Stomach (tissue), 9 donors: Measurements from ENCODE around the gene WFS1. TPM values are rescaled to one million over a fixed set of nuclear protein-coding genes. Genes with fewer than 3 reads are reported as not detected.

Experiments
- DNase-seq, 2 donors: peaks; one replicate each; pipeline versions ENCODE4 v3.0.0 to v3.0.0-alpha.2; 2013 to 2019
- H3K27ac ChIP-seq, 5 donors: fragments of 200-600 bp in 4 of 5; sonication (generic) in 4 of 5; one replicate each; pipeline ENCODE4 v1.5.1; 2013 to 2019; ENCODE audit warnings: mild to moderate bottlenecking in 1 of 5, moderate library complexity in 1 of 5
- H3K27me3 ChIP-seq, 3 donors: fragments of 200-600 bp; sonication (generic); one replicate each; pipeline ENCODE4 v1.5.1; 2017 to 2019; ENCODE audit warnings: mixed run types in 1 of 3
- H3K36me3 ChIP-seq, 4 donors: fragments of 200-600 bp; sonication (generic); 1 replicate in 3 of 4; 2 replicates in 1 of 4; pipeline ENCODE4 v1.5.1; 2016 to 2019
- H3K4me1 ChIP-seq, 4 donors: fragments of 200-600 bp; sonication (generic); one replicate each; pipeline ENCODE4 v1.5.1; 2016 to 2019
- H3K4me3 ChIP-seq, 4 donors: fragments of 200-600 bp; sonication (generic) in 3 of 4; one replicate each; pipeline ENCODE4 v1.5.1; 2016 to 2019; ENCODE audit warnings: mild to moderate bottlenecking in 1 of 4
- H3K9me3 ChIP-seq, 4 donors: fragments of 200-600 bp; sonication (generic); one replicate each; pipeline ENCODE4 v1.5.1; 2016 to 2019
- EP300 ChIP-seq: sonication (generic); formaldehyde crosslinking; IDR thresholded peaks from one replicate; pipeline ENCODE4 v1.6.1; 2017; ENCODE audit warnings: antibody characterized with exemption
- POLR2A ChIP-seq, 4 donors: fragments of 450-650 bp; IDR thresholded peaks; one replicate each; pipeline ENCODE4 v1.6.1; 2016; ENCODE audit warnings: antibody characterized with exemption in 4 of 4, control low read depth in 2 of 4, mild to moderate bottlenecking in 1 of 4, moderate library complexity in 1 of 4
- POLR2AphosphoS5 ChIP-seq, 3 donors: sonication (generic); formaldehyde crosslinking; IDR thresholded peaks; one replicate each; pipeline ENCODE4 v1.6.1; 2016; ENCODE audit warnings: antibody characterized with exemption in 3 of 3
- WGBS, 5 donors: extraction: QIAGEN DNeasy Blood & Tissue Kit in 3 of 5; methylation state at CpG; one replicate each; pipeline versions ENCODE4 v1.1.5 to v1.1.7; 2013 to 2018; 5-methylcytosine and 5-hydroxymethylcytosine counted together
- intact Hi-C: fragments of 100-400 bp; cut with DNase I; formaldehyde crosslinking; loops from one replicate; pipeline ENCODE4 v1.15.1; 2023; ENCODE audit warnings: low total_unique reads
- polyA plus RNA-seq, 3 donors: library from polyadenylated mRNA; stranded (reverse); fragments of 200-250 nt; gene quantifications; one replicate each; pipeline ENCODE4 v1.2.3, GENCODE V29; 2013
- total RNA-seq, 5 donors: library from RNA; depleted of rRNA; stranded (reverse); fragments of >200 nt; gene quantifications; one replicate each; pipeline versions ENCODE4 v1.1.0 to v1.2.3, GENCODE V29; 2014 to 2016
- TF ChIP-seq, protein P1 (sequence below), 7 experiments: fragments of 450-650 bp in 4 of 7; fragments of 200-600 bp in 3 of 7; sonication (generic) in 3 of 7; IDR thresholded peaks; one replicate each; pipeline ENCODE4 v1.5.1; 2016 to 2019; ENCODE audit warnings: antibody characterized with exemption in 7 of 7, control low read depth in 2 of 7, mild to moderate bottlenecking in 1 of 7
- donor health status: healthy with polysubstance abuse.
- donor health status: Bipolar disorder and iron deficiency.
- donor health status: healthy.

Gene WFS1
- total and polyA plus RNA-seq, 8 donors = 4.1 to 60.7 (median 15.1) TPM

DNA sequence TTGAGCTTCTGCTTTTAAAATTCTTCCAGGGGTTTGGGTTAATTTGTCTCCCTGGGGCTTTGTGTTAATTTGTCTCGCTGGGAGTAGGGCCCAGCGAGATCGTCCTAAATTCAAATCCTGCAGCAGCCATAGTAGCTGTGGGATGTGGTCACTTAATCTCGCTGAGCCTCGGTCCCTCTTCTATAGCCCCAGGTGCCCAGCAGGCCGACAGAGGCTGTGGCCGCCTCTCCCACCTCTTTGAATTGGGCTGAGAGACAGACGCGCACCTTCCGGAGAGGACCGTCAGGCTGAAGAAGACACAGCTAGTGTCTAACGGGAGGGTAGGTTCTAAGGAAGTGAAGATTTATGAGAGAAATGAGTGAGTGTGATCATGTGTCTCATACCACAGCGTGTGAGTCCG lies 15.7 kb upstream of the WFS1 start:
- Histone ChIP-seq H3K36me3 (no peaks in the 10 kb centered on the region), H3K9me3 (no peaks in the 10 kb centered on the region), H3K4me1 (peaks cover 0 to 3% (median 0%) of the 10 kb centered on the region in 4 donors), H3K27me3 (peaks cover 0 to 51% (median 4%) of the 10 kb centered on the region in 3 donors), H3K27ac (no peak overlapping the region), H3K4me3 (no peak overlapping the region)
- WGBS, 5 donors = 78 to 89% (median 81%) methylated on average over 13 to 14 of the region's 14 CpGs
- no peak for DNase-seq
- intact Hi-C loops = loop anchor here (2.0 kb wide), 1 partner anchor 73 kb away; no protein-coding TSS in a partner anchor
- TF ChIP-seq POLR2A (IDR thresholded peaks at IDR 0.05) = no peak
- TF ChIP-seq POLR2AphosphoS5 (IDR thresholded peaks at IDR 0.05) = no peak
- TF ChIP-seq, protein P1, sequence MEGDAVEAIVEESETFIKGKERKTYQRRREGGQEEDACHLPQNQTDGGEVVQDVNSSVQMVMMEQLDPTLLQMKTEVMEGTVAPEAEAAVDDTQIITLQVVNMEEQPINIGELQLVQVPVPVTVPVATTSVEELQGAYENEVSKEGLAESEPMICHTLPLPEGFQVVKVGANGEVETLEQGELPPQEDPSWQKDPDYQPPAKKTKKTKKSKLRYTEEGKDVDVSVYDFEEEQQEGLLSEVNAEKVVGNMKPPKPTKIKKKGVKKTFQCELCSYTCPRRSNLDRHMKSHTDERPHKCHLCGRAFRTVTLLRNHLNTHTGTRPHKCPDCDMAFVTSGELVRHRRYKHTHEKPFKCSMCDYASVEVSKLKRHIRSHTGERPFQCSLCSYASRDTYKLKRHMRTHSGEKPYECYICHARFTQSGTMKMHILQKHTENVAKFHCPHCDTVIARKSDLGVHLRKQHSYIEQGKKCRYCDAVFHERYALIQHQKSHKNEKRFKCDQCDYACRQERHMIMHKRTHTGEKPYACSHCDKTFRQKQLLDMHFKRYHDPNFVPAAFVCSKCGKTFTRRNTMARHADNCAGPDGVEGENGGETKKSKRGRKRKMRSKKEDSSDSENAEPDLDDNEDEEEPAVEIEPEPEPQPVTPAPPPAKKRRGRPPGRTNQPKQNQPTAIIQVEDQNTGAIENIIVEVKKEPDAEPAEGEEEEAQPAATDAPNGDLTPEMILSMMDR (IDR thresholded peaks at IDR 0.05) = no peak
- no peak for TF ChIP-seq EP300

DNA sequence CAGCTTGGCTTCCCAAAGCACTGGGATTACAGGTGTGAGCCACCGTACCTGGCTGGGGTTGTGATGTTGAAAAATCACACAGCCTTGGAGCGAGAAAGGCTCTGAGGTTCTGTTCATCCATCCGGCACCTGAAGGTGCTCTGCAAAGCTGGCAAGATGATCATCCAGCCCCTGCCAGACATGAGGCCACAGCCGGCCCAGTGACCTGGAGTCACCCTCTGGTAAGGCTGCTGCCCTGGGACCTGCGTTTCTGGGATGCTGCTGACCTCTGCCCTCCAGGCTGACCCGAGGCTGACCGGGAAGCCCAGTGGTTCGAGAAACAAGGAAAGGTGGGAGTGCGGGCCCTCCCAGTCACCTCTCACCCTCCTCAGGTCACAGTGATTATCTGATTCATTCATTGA lies 13.5 kb upstream of the WFS1 start:
- TF ChIP-seq, protein P1 (IDR thresholded peaks at IDR 0.05) = no peak
- TF ChIP-seq POLR2AphosphoS5 (IDR thresholded peaks at IDR 0.05) (no peak), POLR2A (IDR thresholded peaks at IDR 0.05) (no peak), EP300 (no peak)
- whole genome bisulfite sequencing, 5 donors = 79 to 84% (median 81%) methylated on average over 9 of the region's 9 CpGs
- Histone ChIP-seq H3K27me3 (peaks cover 0 to 40% (median 0%) of the 10 kb centered on the region in 3 donors), H3K4me1 (no peaks in the 10 kb centered on the region), H3K36me3 (no peaks in the 10 kb centered on the region), H3K9me3 (no peaks in the 10 kb centered on the region), H3K27ac (no peak overlapping the region), H3K4me3 (no peak overlapping the region)
- no peak for DNase-seq
- intact Hi-C loops = no loop called here

DNA sequence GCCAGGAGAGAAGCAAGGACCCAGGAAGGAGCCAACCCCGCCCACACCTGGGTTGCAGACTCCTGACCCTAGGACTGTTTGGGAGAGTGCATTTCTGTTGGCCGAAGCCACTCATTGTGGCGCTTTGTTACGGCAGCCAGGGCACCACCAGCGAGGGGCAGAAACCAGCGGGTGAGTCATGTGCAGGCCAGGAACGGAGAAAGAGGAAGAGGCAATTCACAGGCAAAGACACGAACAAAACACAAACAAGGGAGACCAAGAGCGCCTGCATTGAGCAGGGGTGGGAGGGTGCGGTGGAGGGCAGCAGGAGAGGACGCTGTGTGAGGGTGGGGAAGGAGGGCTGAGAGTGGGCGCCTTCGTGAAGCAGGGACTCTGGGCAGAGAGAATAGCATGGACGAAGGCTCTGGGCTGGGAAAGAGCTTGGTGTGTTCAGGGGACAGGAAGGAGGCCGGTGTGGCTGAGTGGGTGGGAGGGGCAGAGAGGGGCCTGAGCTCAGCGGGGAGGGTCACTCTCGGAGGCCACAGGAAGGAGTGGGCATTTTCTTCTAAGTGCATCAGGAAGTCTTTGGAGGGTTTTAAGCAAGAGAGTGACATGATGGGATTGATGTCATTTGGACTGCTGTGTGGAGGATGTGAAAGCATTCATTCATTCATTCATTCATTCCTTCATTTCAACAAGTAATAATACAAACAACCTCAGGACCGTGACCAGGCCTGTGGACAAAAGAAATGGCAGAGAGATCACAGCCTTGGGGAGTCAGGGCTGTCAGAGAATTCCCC lies 12.2 kb upstream of the WFS1 start:
- Histone ChIP-seq H3K27ac (no peak overlapping the region), H3K27me3 (peaks cover 0 to 53% (median 0%) of the 10 kb centered on the region in 3 donors), H3K36me3 (no peaks in the 10 kb centered on the region), H3K4me3 (no peak overlapping the region), H3K9me3 (no peaks in the 10 kb centered on the region), H3K4me1 (no peaks in the 10 kb centered on the region)
- intact Hi-C loops = no loop called here
- DNase-seq = peak in 1 of 2 donors; percentile 37
- no peak for TF ChIP-seq EP300
- no peak for TF ChIP-seq POLR2A (IDR thresholded peaks at IDR 0.05)
- TF ChIP-seq POLR2AphosphoS5 (IDR thresholded peaks at IDR 0.05) = no peak
- TF ChIP-seq, protein P1 (IDR thresholded peaks at IDR 0.05) = no peak
- WGBS, 5 donors = 25 to 44% (median 35%) methylated on average over 18 of the region's 18 CpGs

DNA sequence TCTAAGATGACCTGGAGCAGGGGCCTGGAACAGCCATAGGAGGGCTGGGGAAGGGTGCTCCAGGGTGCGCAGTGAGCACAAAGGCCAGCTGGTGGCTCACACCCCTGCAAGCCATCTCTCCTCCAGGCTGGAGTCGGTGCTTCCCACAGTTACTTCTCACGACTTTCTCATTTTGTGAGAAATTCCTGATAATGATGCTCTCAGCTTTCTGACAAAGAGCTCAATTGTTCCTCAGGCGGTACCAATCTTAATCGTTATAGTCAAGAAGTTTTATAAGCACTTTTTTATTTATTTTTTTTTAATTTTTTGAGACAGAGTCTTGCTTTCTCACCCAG lies 11.7 kb upstream of the WFS1 start:
- Histone ChIP-seq H3K4me1 (no peaks in the 10 kb centered on the region), H3K27ac (no peak overlapping the region), H3K9me3 (no peaks in the 10 kb centered on the region), H3K36me3 (no peaks in the 10 kb centered on the region), H3K4me3 (no peak overlapping the region), H3K27me3 (peaks cover 0 to 54% (median 0%) of the 10 kb centered on the region in 3 donors)
- TF ChIP-seq POLR2A (IDR thresholded peaks at IDR 0.05) (no peak), POLR2AphosphoS5 (IDR thresholded peaks at IDR 0.05) (no peak), EP300 (no peak)
- TF ChIP-seq, protein P1 (IDR thresholded peaks at IDR 0.05) = no peak
- intact Hi-C loops = no loop called here
- DNase-seq = no peak
- WGBS, 5 donors = 60 to 90% (median 81%) methylated on average over 5 of the region's 5 CpGs
